ENCODE measurements around the gene GASK1B.

The GASK1B gene

DNA sequence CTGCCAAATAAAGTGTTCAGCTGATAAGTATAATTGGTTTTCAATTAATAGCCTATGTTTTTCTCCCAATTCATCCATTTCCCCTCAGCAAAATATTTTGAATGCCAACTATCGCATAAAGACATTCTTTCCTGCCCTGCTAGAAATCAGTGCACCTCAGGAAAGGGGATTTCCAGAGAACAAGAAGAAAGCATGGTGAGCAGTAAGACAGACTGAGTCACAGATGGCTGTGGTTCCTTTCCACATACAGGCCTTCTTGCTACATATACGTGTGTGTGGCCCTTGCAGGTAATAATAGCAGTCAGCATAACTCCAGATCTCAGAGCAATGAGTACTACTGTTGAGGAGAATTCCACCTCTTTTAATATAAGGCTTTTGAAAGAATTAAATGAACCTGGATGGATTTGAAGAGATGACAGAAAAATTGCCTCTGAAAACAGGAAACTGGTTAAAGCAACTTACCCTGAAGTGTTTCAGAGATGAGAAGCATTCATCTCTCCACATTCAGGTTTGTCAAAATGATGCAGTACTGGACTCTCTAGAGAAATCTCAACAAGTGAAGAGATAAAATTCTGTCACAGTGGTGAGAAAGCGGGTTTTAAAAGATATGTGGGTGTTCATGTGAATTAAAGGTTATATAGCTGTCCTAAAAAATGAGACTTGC lies 13.6 kb downstream of the GASK1B start:
- Histone ChIP-seq H3K27me3 (ENCODE audit: low read depth, low read length) (no peaks in the 10 kb centered on the region), H3K27ac (ENCODE audit: low read length) (no peak overlapping the region), H3K4me2 (ENCODE audit: low read length) (no peak overlapping the region), H2AFZ (ENCODE audit: low read depth, low read length) (no peak overlapping the region), H3K4me1 (ENCODE audit: low read length) (peaks cover 4% of the 10 kb centered on the region; the same call in 1 of the 2 replicates), H3K79me2 (ENCODE audit: low read length) (no peaks in the 10 kb centered on the region), H3K36me3 (replicated peaks; ENCODE audit: low read depth, low read length) (no peaks in the 10 kb centered on the region), H3K9ac (ENCODE audit: low read length) (no peak overlapping the region), H4K20me1 (ENCODE audit: insufficient read depth, low read length) (no peaks in the 10 kb centered on the region), H3K9me3 (ENCODE audit: insufficient read depth, low read length) (no peaks in the 10 kb centered on the region), H3K4me3 (ENCODE audit: low read length) (no peak overlapping the region)
- no peak for TF ChIP-seq EZH2phosphoT487 (IDR thresholded peaks at IDR 0.05; ENCODE audit: low read depth)

DNA sequence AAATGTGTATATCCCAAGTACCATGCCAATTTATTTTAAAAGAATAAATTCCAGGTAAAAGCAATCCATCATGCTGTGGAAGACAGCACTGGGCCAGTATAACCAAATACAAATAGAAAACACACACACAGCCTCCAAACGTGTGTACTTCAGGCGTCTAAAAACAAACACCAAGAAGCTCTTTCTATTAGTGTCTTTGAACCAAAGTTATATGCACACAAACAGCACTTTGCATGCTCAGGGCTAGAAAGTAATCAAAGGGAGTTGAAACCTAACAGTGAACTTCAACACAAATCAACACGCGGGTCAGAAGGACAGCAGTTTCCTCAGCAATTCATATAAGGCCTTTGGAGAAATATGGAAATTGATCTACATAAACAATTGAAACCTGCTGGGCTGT lies 15.4 kb downstream of the GASK1B start:
- Histone ChIP-seq H3K9me3 (ENCODE audit: insufficient read depth, low read length) (no peaks in the 10 kb centered on the region), H3K4me2 (ENCODE audit: low read length) (no peak overlapping the region), H4K20me1 (ENCODE audit: insufficient read depth, low read length) (no peaks in the 10 kb centered on the region), H3K9ac (ENCODE audit: low read length) (no peak overlapping the region), H2AFZ (ENCODE audit: low read depth, low read length) (no peak overlapping the region), H3K4me1 (ENCODE audit: low read length) (peaks cover 4% of the 10 kb centered on the region; the same call in 1 of the 2 replicates), H3K27ac (ENCODE audit: low read length) (no peak overlapping the region), H3K4me3 (ENCODE audit: low read length) (no peak overlapping the region), H3K27me3 (ENCODE audit: low read depth, low read length) (no peaks in the 10 kb centered on the region), H3K36me3 (replicated peaks; ENCODE audit: low read depth, low read length) (no peaks in the 10 kb centered on the region), H3K79me2 (ENCODE audit: low read length) (no peaks in the 10 kb centered on the region)
- TF ChIP-seq, protein P1, sequence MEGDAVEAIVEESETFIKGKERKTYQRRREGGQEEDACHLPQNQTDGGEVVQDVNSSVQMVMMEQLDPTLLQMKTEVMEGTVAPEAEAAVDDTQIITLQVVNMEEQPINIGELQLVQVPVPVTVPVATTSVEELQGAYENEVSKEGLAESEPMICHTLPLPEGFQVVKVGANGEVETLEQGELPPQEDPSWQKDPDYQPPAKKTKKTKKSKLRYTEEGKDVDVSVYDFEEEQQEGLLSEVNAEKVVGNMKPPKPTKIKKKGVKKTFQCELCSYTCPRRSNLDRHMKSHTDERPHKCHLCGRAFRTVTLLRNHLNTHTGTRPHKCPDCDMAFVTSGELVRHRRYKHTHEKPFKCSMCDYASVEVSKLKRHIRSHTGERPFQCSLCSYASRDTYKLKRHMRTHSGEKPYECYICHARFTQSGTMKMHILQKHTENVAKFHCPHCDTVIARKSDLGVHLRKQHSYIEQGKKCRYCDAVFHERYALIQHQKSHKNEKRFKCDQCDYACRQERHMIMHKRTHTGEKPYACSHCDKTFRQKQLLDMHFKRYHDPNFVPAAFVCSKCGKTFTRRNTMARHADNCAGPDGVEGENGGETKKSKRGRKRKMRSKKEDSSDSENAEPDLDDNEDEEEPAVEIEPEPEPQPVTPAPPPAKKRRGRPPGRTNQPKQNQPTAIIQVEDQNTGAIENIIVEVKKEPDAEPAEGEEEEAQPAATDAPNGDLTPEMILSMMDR (IDR thresholded peaks at IDR 0.05; ENCODE audit: low read depth, low read length) = no peak
- TF ChIP-seq EZH2phosphoT487 (IDR thresholded peaks at IDR 0.05; ENCODE audit: low read depth) = no peak

DNA sequence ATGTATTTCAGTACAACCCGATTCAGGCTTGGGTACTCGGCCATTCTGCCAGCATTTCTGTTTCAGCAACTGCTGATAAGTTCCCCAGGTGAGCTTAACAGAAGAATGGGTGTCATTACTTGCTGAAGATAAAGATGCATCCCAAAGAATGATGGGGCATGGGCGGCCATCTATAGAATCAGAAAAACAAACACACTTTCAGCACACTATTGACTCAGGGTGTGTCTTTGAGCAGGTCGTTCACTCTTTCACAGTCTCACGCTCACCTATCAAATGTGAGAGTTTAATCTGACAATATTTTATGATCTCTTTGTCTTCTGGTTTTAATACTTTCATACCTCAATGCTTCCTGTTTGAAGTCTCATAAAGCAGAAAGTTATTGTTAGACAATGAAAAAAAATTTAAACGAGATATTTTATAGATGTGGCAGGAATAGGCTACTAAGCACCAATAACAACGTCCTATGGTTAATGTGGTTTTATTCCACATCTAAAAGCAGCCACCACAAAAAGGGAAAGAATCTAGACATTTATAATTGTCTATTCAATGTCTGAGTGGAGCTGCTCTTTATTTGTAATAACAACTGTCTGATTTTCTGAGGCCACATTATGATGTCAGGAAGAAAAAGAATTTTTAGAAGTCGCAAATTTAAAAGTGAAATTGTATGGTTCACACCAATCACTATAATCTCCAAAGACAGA lies 17.0 kb downstream of the GASK1B start:
- Histone ChIP-seq H3K4me3 (ENCODE audit: low read length) (no peak overlapping the region), H3K9me3 (ENCODE audit: insufficient read depth, low read length) (no peaks in the 10 kb centered on the region), H3K9ac (ENCODE audit: low read length) (no peak overlapping the region), H3K27me3 (ENCODE audit: low read depth, low read length) (no peaks in the 10 kb centered on the region), H3K4me2 (ENCODE audit: low read length) (no peak overlapping the region), H2AFZ (ENCODE audit: low read depth, low read length) (no peak overlapping the region), H3K79me2 (ENCODE audit: low read length) (no peaks in the 10 kb centered on the region), H3K36me3 (replicated peaks; ENCODE audit: low read depth, low read length) (no peaks in the 10 kb centered on the region), H4K20me1 (ENCODE audit: insufficient read depth, low read length) (no peaks in the 10 kb centered on the region), H3K4me1 (ENCODE audit: low read length) (peaks cover 4% of the 10 kb centered on the region; the same call in 1 of the 2 replicates), H3K27ac (ENCODE audit: low read length) (no peak overlapping the region)
- no peak for TF ChIP-seq EZH2phosphoT487 (IDR thresholded peaks at IDR 0.05; ENCODE audit: low read depth)
- TF ChIP-seq, protein P1 (IDR thresholded peaks at IDR 0.05; ENCODE audit: low read depth, low read length) = no peak

DNA sequence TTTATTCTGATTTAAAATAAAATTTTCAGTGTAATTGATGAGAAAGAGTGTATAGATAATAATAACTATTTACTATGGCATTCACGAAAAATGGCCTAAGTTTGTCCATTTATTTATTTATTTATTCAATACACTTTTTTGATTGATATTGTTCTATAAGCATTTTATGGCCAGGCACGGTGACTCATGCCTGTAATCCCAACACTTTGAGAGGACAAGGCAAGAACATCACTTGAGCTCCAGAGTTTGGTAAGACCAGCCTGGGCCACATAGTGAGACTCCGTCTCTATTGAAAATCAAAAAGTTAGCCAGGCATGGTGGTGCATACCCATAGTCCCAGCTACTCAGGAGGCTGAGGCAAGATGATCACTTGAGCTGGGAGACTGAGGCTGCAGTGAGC lies 25.7 kb downstream of the GASK1B start:
- Histone ChIP-seq H3K4me3 (ENCODE audit: low read length) (no peak overlapping the region), H3K27me3 (ENCODE audit: low read depth, low read length) (no peaks in the 10 kb centered on the region), H3K9ac (ENCODE audit: low read length) (no peak overlapping the region), H3K9me3 (ENCODE audit: insufficient read depth, low read length) (no peaks in the 10 kb centered on the region), H3K79me2 (ENCODE audit: low read length) (no peaks in the 10 kb centered on the region), H3K27ac (ENCODE audit: low read length) (no peak overlapping the region), H3K36me3 (replicated peaks; ENCODE audit: low read depth, low read length) (no peaks in the 10 kb centered on the region), H3K4me1 (ENCODE audit: low read length) (no peaks in the 10 kb centered on the region), H4K20me1 (ENCODE audit: insufficient read depth, low read length) (no peaks in the 10 kb centered on the region), H2AFZ (ENCODE audit: low read depth, low read length) (no peak overlapping the region), H3K4me2 (ENCODE audit: low read length) (no peak overlapping the region)
- TF ChIP-seq, protein P1 (IDR thresholded peaks at IDR 0.05; ENCODE audit: low read depth, low read length) = no peak
- no peak for TF ChIP-seq EZH2phosphoT487 (IDR thresholded peaks at IDR 0.05; ENCODE audit: low read depth)
